Measurements from ENCODE around the gene COG5. TPM values are rescaled to one million over a fixed set of nuclear protein-coding genes. Genes with fewer than 3 reads are reported as not detected.

The COG5 gene
- total and polyA plus RNA-seq, 10 of the 15 experiments (the other 5 are each of a cell fraction or from before 2014, with no cell fraction given) = 5.5 to 27.9 (median 15.6) TPM

- H2AFZ ChIP-seq (ENCODE audit: control insufficient read depth, low read depth, low read length) = no peak overlapping the region
- no peak for TF ChIP-seq ZNF24 (IDR thresholded peaks at IDR 0.05)
- TF ChIP-seq HDGF (IDR thresholded peaks at IDR 0.05) = no peak
- no peak for TF ChIP-seq GABPA (IDR thresholded peaks at IDR 0.05; ENCODE audit: low read depth)
- TF ChIP-seq FOXK2 (IDR thresholded peaks at IDR 0.05) = no peak
- TF ChIP-seq, protein P1, sequence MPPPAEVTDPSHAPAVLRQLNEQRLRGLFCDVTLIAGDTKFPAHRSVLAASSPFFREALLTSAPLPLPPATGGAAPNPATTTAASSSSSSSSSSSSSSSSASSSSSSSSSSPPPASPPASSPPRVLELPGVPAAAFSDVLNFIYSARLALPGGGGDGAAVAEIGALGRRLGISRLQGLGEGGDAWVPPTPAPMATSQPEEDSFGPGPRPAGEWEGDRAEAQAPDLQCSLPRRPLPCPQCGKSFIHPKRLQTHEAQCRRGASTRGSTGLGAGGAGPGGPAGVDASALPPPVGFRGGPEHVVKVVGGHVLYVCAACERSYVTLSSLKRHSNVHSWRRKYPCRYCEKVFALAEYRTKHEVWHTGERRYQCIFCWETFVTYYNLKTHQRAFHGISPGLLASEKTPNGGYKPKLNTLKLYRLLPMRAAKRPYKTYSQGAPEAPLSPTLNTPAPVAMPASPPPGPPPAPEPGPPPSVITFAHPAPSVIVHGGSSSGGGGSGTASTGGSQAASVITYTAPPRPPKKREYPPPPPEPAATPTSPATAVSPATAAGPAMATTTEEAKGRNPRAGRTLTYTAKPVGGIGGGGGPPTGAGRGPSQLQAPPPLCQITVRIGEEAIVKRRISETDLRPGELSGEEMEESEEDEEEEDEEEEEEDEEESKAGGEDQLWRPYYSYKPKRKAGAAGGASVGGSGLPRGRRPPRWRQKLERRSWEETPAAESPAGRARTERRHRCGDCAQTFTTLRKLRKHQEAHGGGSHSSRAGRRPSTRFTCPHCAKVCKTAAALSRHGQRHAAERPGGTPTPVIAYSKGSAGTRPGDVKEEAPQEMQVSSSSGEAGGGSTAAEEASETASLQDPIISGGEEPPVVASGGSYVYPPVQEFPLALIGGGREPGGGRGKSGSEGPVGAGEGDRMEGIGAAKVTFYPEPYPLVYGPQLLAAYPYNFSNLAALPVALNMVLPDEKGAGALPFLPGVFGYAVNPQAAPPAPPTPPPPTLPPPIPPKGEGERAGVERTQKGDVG (CRISPR knock-in tag; IDR thresholded peaks at IDR 0.05) = no peak
- TF ChIP-seq BACH1 (IDR thresholded peaks at IDR 0.05; ENCODE audit: borderline replicate concordance) = no peak
- no peak for TF ChIP-seq SUZ12 (IDR thresholded peaks at IDR 0.05; ENCODE audit: unreplicated experiment)
- no peak for TF ChIP-seq IKZF1 (conservative IDR thresholded peaks at IDR 0.05)
- TF ChIP-seq RBBP5 (conservative IDR thresholded peaks at IDR 0.05) = no peak
- TF ChIP-seq, protein P2, sequence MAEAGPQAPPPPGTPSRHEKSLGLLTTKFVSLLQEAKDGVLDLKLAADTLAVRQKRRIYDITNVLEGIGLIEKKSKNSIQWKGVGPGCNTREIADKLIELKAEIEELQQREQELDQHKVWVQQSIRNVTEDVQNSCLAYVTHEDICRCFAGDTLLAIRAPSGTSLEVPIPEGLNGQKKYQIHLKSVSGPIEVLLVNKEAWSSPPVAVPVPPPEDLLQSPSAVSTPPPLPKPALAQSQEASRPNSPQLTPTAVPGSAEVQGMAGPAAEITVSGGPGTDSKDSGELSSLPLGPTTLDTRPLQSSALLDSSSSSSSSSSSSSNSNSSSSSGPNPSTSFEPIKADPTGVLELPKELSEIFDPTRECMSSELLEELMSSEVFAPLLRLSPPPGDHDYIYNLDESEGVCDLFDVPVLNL (IDR thresholded peaks at IDR 0.05; ENCODE audit: low read depth, low read length) = no peak
- no peak for TF ChIP-seq BRCA1 (IDR thresholded peaks at IDR 0.05; ENCODE audit: low read depth, low read length)
- TF ChIP-seq RFX5 (IDR thresholded peaks at IDR 0.05; ENCODE audit: low read depth, low read length) = no peak
- TF ChIP-seq RAD51 (IDR thresholded peaks at IDR 0.05) = no peak
- TF ChIP-seq ATF7 (IDR thresholded peaks at IDR 0.05; ENCODE audit: low read depth) = no peak
- no peak for TF ChIP-seq MEF2B (IDR thresholded peaks at IDR 0.05; ENCODE audit: partially characterized antibody, poor library complexity, severe bottlenecking)
- TF ChIP-seq MTA2 (IDR thresholded peaks at IDR 0.05; ENCODE audit: low read depth) = no peak
- CTCF ChIA-PET = interaction anchor here (2.2 kb wide), 1 partner anchor 12 kb away, joined by 7 read pairs; no protein-coding TSS in a partner anchor
- H3K79me2 ChIP-seq (ENCODE audit: control insufficient read depth, insufficient read depth, low read length) = no peaks in the 10 kb centered on the region
- no peaks in the 10 kb centered on the region for H4K20me1 ChIP-seq (ENCODE audit: control insufficient read depth, insufficient read depth)
- H3K27me3 ChIP-seq (replicated peaks in 1 of 2; ENCODE audit: control insufficient read depth in 2 of 2, insufficient read depth in 2 of 2, low read length in 1 of 2) = no peaks in the 10 kb centered on the region
- H3K9ac ChIP-seq (ENCODE audit: control insufficient read depth, insufficient read depth, low read length) = no peak overlapping the region
- SMC1A ChIA-PET (ENCODE audit: uncharacterized antibody, unreplicated experiment) = interaction anchor here (1.2 kb wide), 1 partner anchor 27 kb away, joined by 4 read pairs; no protein-coding TSS in a partner anchor
- intact Hi-C loops (cut with micrococcal nuclease; ENCODE audit: unreplicated experiment) = no loop called here
- H3K4me2 ChIP-seq (ENCODE audit: control insufficient read depth, insufficient read depth) = no peak overlapping the region
- no peak overlapping the region for H3K4me3 ChIP-seq
- H3K27ac ChIP-seq (ENCODE audit: control insufficient read depth, insufficient read depth) = no peak overlapping the region
- POLR2A ChIA-PET = no interaction called here
- ATAC-seq = no peak
- peak; percentile 23 for FAIRE-seq
- BruUV-seq (replicated peaks) = no TSS peak
- WGBS (ENCODE audit: insufficient coverage, insufficient replicate concordance, low lambda C conversion rate, missing lambda C conversion rate) = 100% methylated on average over 1 of the region's 1 CpG
- DNase-seq (ENCODE audit: low read depth, low spot score) = no peak
- RAD21 ChIA-PET (ENCODE audit: unreplicated experiment) = no interaction called here
- in situ Hi-C loops (cut with MboI) = no loop called here
- H3K4me1 ChIP-seq (ENCODE audit: control insufficient read depth, insufficient read depth, low read length) = no peaks in the 10 kb centered on the region
- H3K36me3 ChIP-seq (ENCODE audit: control insufficient read depth in 2 of 2, insufficient read depth in 2 of 2, low read length in 1 of 2) = no peaks in the 10 kb centered on the region
- H3K9me3 ChIP-seq (replicated peaks; ENCODE audit: control insufficient read depth, insufficient read depth, low read length) = no peaks in the 10 kb centered on the region
These were observed 169.4 kb downstream of the COG5 start for GRCh38 chr7:107394276-107394675.
